HepG2 (cell line): ENCODE data around the gene ASTN2. TPM values are rescaled to one million over a fixed set of nuclear protein-coding genes. Genes with fewer than 3 reads are reported as not detected.

Experiments used
- ATAC-seq: fragments of 200-7000 bp; cut with Tn5 transposase; 3 replicates; pipeline ENCODE4 v1.9.1; 2020; ENCODE audit warnings: mild to moderate bottlenecking, moderate library complexity
- BruUV-seq: library from RNA; stranded (reverse); fragments of 400-500 nt; replicated peaks from 2 replicates; lab custom pipeline; 2021; lab: Mats Ljungman, UMichigan
- CTCF ChIA-PET: fragments of 300-600 bp; formaldehyde crosslinking; extraction: SDS; loops from one replicate; lab custom pipeline; 2021; ENCODE audit warnings: low total read pairs, inconsistent platforms, low intra/inter-chr PET ratio; lab: Yijun Ruan, JAX
- POLR2A ChIA-PET: fragments of 350-600 bp; sonication (Branson Sonifier 250); formaldehyde crosslinking; loops from one replicate; lab custom pipeline; 2020; ENCODE audit warnings: antibody characterized with exemption, inconsistent platforms; lab: Yijun Ruan, JAX
- DNase-seq: peaks from one replicate; pipeline ENCODE4 v3.0.0-alpha.2; 2015; ENCODE audit warnings: low spot score
- FAIRE-seq: peaks from 3 replicates; lab custom pipeline; 2011; peaks lifted over from hg19 to GRCh38; lab: Jason Lieb, UNC
- H2AFZ ChIP-seq: one replicate; pipeline ENCODE4 v1.6.1; 2011; ENCODE audit warnings: low read length, inconsistent platforms
- H3K27ac ChIP-seq: fragments of 300-600 bp; 3 replicates; pipeline ENCODE4 v1.8.0; 2011; ENCODE audit warnings: mixed run types, mild to moderate bottlenecking, mixed read lengths, low read length, inconsistent platforms; ENCODE audit not compliant: insufficient read depth; ENCODE audit errors: extremely low read length
- H3K27me3 ChIP-seq, 2 experiments: fragments of 200-600 bp in 1 of 2; 2 replicates in 1 of 2; 3 replicates in 1 of 2; pipeline versions ENCODE4 v1.6.0 to v1.8.0; 2011; ENCODE audit warnings: low read length in 2 of 2, mild to moderate bottlenecking in 2 of 2, moderate library complexity in 2 of 2, inconsistent platforms in 1 of 2; ENCODE audit not compliant: insufficient read depth in 2 of 2, control insufficient read depth in 1 of 2
- H3K36me3 ChIP-seq, 2 experiments: fragments of 200-600 bp in 1 of 2; replicated peaks in 1 of 2; 2 replicates in 1 of 2; 3 replicates in 1 of 2; pipeline versions ENCODE4 v1.5.1 to v1.8.0; 2011; ENCODE audit warnings: low read length in 2 of 2, inconsistent platforms in 1 of 2; ENCODE audit not compliant: insufficient read depth in 2 of 2, control insufficient read depth in 1 of 2
- H3K4me1 ChIP-seq: 2 replicates; pipeline ENCODE4 v1.5.1; 2012; ENCODE audit warnings: low read length, inconsistent platforms; ENCODE audit not compliant: insufficient read depth
- H3K4me2 ChIP-seq: 2 replicates; pipeline ENCODE4 v1.6.0; 2011; ENCODE audit warnings: low read depth, low read length, inconsistent platforms
- H3K4me3 ChIP-seq, 3 experiments: fragments of 200-600 bp in 1 of 3; sonication (generic), shearing (Covaris generic) in 1 of 3; replicated peaks in 1 of 3; 2 replicates each; pipeline ENCODE4 v1.5.1; 2011 to 2016; ENCODE audit warnings: low read length in 3 of 3, inconsistent platforms in 2 of 3, low read depth in 2 of 3, mild to moderate bottlenecking in 2 of 3, control low read depth in 1 of 3, mixed read lengths in 1 of 3; ENCODE audit not compliant: insufficient read depth in 1 of 3
- H3K79me2 ChIP-seq: one replicate; pipeline ENCODE4 v1.6.1; 2011; ENCODE audit warnings: low read length, inconsistent platforms; ENCODE audit not compliant: insufficient read depth
- H3K9ac ChIP-seq: 2 replicates; pipeline ENCODE4 v1.6.0; 2011; ENCODE audit warnings: mild to moderate bottlenecking, low read depth, low read length, inconsistent platforms; ENCODE audit not compliant: insufficient read depth
- H3K9me3 ChIP-seq: 2 replicates; pipeline ENCODE4 v1.5.1; 2012; ENCODE audit warnings: mild to moderate bottlenecking, low read length
- H4K20me1 ChIP-seq: 2 replicates; pipeline ENCODE4 v1.6.0; 2011; ENCODE audit warnings: inconsistent platforms, mild to moderate bottlenecking, low read length, moderate library complexity; ENCODE audit not compliant: insufficient read depth
- EHMT2 ChIP-seq: fragments of 200-600 bp; sonication (generic); IDR thresholded peaks from 2 replicates; pipeline ENCODE4 v1.7.0; 2017; ENCODE audit warnings: antibody characterized with exemption, low read depth, low read length, borderline replicate concordance
- FOXA3 ChIP-seq: IDR thresholded peaks from 2 replicates; pipeline ENCODE4 v1.6.1; 2016; ENCODE audit warnings: missing genetic modification reagents, missing compliant biosample characterization
- GABPA ChIP-seq, 2 experiments: IDR thresholded peaks; 2 replicates each; pipeline ENCODE4 v1.6.1; 2011 to 2016; ENCODE audit warnings: low read depth in 2 of 2, low read length in 1 of 2, missing biosample characterization in 1 of 2, missing genetic modification characterization in 1 of 2
- HOXA7 ChIP-seq: sonication (generic); formaldehyde crosslinking; IDR thresholded peaks from 2 replicates; pipeline ENCODE4 v1.8.1; 2022; ENCODE audit warnings: mild to moderate bottlenecking, missing genetic modification reagents, moderate library complexity
- MAZ ChIP-seq, 2 experiments: sonication (generic) in 1 of 2; formaldehyde crosslinking in 1 of 2; IDR thresholded peaks; 2 replicates each; pipeline versions ENCODE4 v1.5.0 to v1.6.1; 2012 to 2020; ENCODE audit warnings: low read depth in 2 of 2, mild to moderate bottlenecking in 2 of 2, borderline replicate concordance in 1 of 2, improper control_type of control experiment in 1 of 2, low read length in 1 of 2, missing genetic modification reagents in 1 of 2, moderate library complexity in 1 of 2
- MEIS1 ChIP-seq: sonication (generic); formaldehyde crosslinking; IDR thresholded peaks from 2 replicates; pipeline ENCODE4 v1.9.0; 2021; ENCODE audit warnings: mild to moderate bottlenecking, missing genetic modification reagents, moderate library complexity, borderline replicate concordance
- MEIS2 ChIP-seq: sonication (generic); formaldehyde crosslinking; IDR thresholded peaks from 2 replicates; pipeline ENCODE4 v1.9.0; 2021; ENCODE audit warnings: mild to moderate bottlenecking, missing genetic modification reagents
- NFKBIZ ChIP-seq: IDR thresholded peaks from 2 replicates; pipeline ENCODE4 v1.6.1; 2018; ENCODE audit warnings: missing genetic modification reagents, missing compliant biosample characterization
- TAF1 ChIP-seq: sonication (generic); formaldehyde crosslinking; IDR thresholded peaks from 2 replicates; pipeline ENCODE4 v1.4.0; 2020; ENCODE audit warnings: missing genetic modification reagents
- ZNF205 ChIP-seq: IDR thresholded peaks from 2 replicates; pipeline ENCODE4 v1.6.1; 2018; ENCODE audit warnings: missing biosample characterization, missing genetic modification reagents
- ZNF30 ChIP-seq: sonication (generic); formaldehyde crosslinking; IDR thresholded peaks from 2 replicates; pipeline ENCODE4 v1.5.0; 2020; ENCODE audit warnings: mild to moderate bottlenecking, missing genetic modification reagents
- ZNF451 ChIP-seq: sonication (generic); formaldehyde crosslinking; IDR thresholded peaks from 2 replicates; pipeline ENCODE4 v1.5.0; 2020; ENCODE audit warnings: mild to moderate bottlenecking, missing genetic modification reagents
- ZNF839 ChIP-seq: sonication (generic); formaldehyde crosslinking; IDR thresholded peaks from 2 replicates; pipeline ENCODE4 v1.4.0; 2020; ENCODE audit warnings: missing genetic modification reagents, mild to moderate bottlenecking, borderline replicate concordance
- whole genome bisulfite sequencing: methylation state at CpG from one replicate; pipeline ENCODE4 v1.1.6; 2017; ENCODE audit warnings: low lambda C conversion rate; 5-methylcytosine and 5-hydroxymethylcytosine counted together
- in situ Hi-C: cut with HindIII; loops from 2 replicates; pipeline ENCODE4 v1.10.0; 2017; ENCODE audit warnings: low pct_unique_long_range_greater_than_20kb; ENCODE audit not compliant: extremely low pct_ligation_motif_present
- intact Hi-C: fragments of 100-400 bp; cut with micrococcal nuclease; formaldehyde crosslinking; loops from one replicate; pipeline ENCODE4 v1.10.0; 2022; ENCODE audit not compliant: unreplicated experiment
- polyA plus RNA-seq, 8 experiments: library from polyadenylated mRNA; depleted of rRNA in 3 of 8; stranded (reverse) in 7 of 8; unstranded in 1 of 8; fragments of >200 nt; fragmentation: Illumina TruSeq in 4 of 8; extraction: Trizol in 4 of 8; gene quantifications; 2 replicates each; pipeline versions ENCODE4 v1.2.1 to v1.2.3, GENCODE V29; 2011 to 2016; ENCODE audit warnings: low read depth in 4 of 8, missing spikeins in 1 of 8, mixed read lengths in 1 of 8; ENCODE audit not compliant: insufficient read depth in 1 of 8
- total RNA-seq, 5 experiments: library from RNA; depleted of rRNA; stranded (reverse); fragments of >200 nt; fragmentation: Illumina TruSeq; extraction: Trizol; gene quantifications; 2 replicates each; pipeline ENCODE4 v1.2.3, GENCODE V29; 2016; ENCODE audit warnings: low read depth in 1 of 5

ASTN2 gene
- total and polyA plus RNA-seq, 2 of the 13 experiments (the other 11 are each of a cell fraction or from before 2014, with no cell fraction given) = 5.2 to 13.5 TPM

GRCh38 chr9:116697362-116697761 is 717.5 kb downstream of the ASTN2 start (continued):
- no peak for TF ChIP-seq MEIS1 (CRISPR knock-in tag)
- TF ChIP-seq TAF1 (CRISPR knock-in tag) = no peak
- TF ChIP-seq GABPA (IDR thresholded peaks at IDR 0.05; ENCODE audit: low read depth, low read length) = no peak
- no peak for TF ChIP-seq GABPA (CRISPR knock-in tag; IDR thresholded peaks at IDR 0.05; ENCODE audit: low read depth)
- no peak for TF ChIP-seq ZNF205
- no peak for TF ChIP-seq HOXA7 (CRISPR knock-in tag)
- no peak for TF ChIP-seq NFKBIZ (CRISPR knock-in tag)
- no peak for TF ChIP-seq MAZ (IDR thresholded peaks at IDR 0.05; ENCODE audit: borderline replicate concordance, low read depth, low read length)
- no peak for TF ChIP-seq MAZ (CRISPR knock-in tag; IDR thresholded peaks at IDR 0.05; ENCODE audit: low read depth)
- no peak for TF ChIP-seq MEIS2 (CRISPR knock-in tag)
- no peak for TF ChIP-seq EHMT2
- no peak for TF ChIP-seq ZNF451

- no peaks in the 10 kb centered on the region for H4K20me1 ChIP-seq
- TF ChIP-seq FOXA3 (CRISPR knock-in tag) (no peak), ZNF30 (CRISPR knock-in tag) (no peak), ZNF839 (CRISPR knock-in tag) (no peak)
- intact Hi-C loops (no loop called here), in situ Hi-C loops (no loop called here)
- H3K9ac ChIP-seq = no peak overlapping the region
- peaks cover 26% of the 10 kb centered on the region for H3K4me1 ChIP-seq
- ChIA-PET CTCF (no interaction called here), POLR2A (no interaction called here)
- H3K36me3 ChIP-seq = peaks cover 8 to 19% of the 10 kb centered on the region in 2 experiments; a peak in 4 of 5 replicates
- ATAC-seq = no peak
- no peak overlapping the region for H3K4me3 ChIP-seq
- DNase-seq = no peak
- H2AFZ ChIP-seq = no peak overlapping the region
- no TSS peak for BruUV-seq
- peaks cover 6% of the 10 kb centered on the region for H3K79me2 ChIP-seq
- H3K4me2 ChIP-seq = no peak overlapping the region
- FAIRE-seq = no peak
- WGBS = 61% methylated on average over 3 of the region's 3 CpGs
- no peak overlapping the region for H3K27ac ChIP-seq
- H3K9me3 ChIP-seq = no peaks in the 10 kb centered on the region
- no peaks in the 10 kb centered on the region for H3K27me3 ChIP-seq
Measured at GRCh38 chr9:116695438-116695837, 719.4 kb downstream of the ASTN2 start.
